ENCODE results near the gene TMEM178B. TPM values are rescaled to one million over a fixed set of nuclear protein-coding genes. Genes with fewer than 3 reads are reported as not detected.

Gene TMEM178B
- total and polyA plus RNA-seq, 2 of the 4 experiments (the other 2 are of a cell fraction), result under 0.01 to 0.05 TPM

GRCh38 chr7:141153231-141153630, 79.4 kb downstream of the TMEM178B start:
- CTCF ChIA-PET, result no interaction called here
- H2BK15ac ChIP-seq (ENCODE audit: low read depth, low read length), result no peak overlapping the region
- no peak overlapping the region for H4K5ac ChIP-seq (ENCODE audit: low read depth, low read length)

More at GRCh38 chr7:141153231-141153630, 79.4 kb downstream of the TMEM178B start:
- H2AK9ac ChIP-seq (replicated peaks; ENCODE audit: low read depth, low read length, poor library complexity), result no peak overlapping the region
- peak; percentile 46 for TF ChIP-seq MAFK (IDR thresholded peaks at IDR 0.05; ENCODE audit: low read depth, low read length)
- TF ChIP-seq RFX5 (IDR thresholded peaks at IDR 0.05; ENCODE audit: low read depth, low read length), result no peak
- no peak for TF ChIP-seq SMC3 (IDR thresholded peaks at IDR 0.05; ENCODE audit: low read depth, low read length)
- H3K14ac ChIP-seq (replicated peaks; ENCODE audit: low read depth, low read length), result no peak overlapping the region
- H3K4me1 ChIP-seq (ENCODE audit: control insufficient read depth, insufficient read depth, low read length), result no peaks in the 10 kb centered on the region
- no peak overlapping the region for H3K27ac ChIP-seq (ENCODE audit: insufficient read depth, low read length)
- no TSS peak for BruUV-seq (replicated peaks)
- H3K9ac ChIP-seq (ENCODE audit: low read depth, low read length), result no peak overlapping the region
- no peaks in the 10 kb centered on the region for H3K27me3 ChIP-seq (ENCODE audit: control insufficient read depth, insufficient read depth, low read length)
- no peak overlapping the region for H3K23ac ChIP-seq (ENCODE audit: low read depth, low read length)
- H4K20me1 ChIP-seq (ENCODE audit: insufficient read depth, low read length), result no peaks in the 10 kb centered on the region
- H3K4me2 ChIP-seq (ENCODE audit: low read depth, low read length), result no peak overlapping the region
- no peak overlapping the region for H2BK120ac ChIP-seq (ENCODE audit: low read depth, low read length)
- POLR2A ChIA-PET (ENCODE audit: unreplicated experiment), result no interaction called here
- H3K4ac ChIP-seq (ENCODE audit: low read depth, low read length), result no peak overlapping the region
- intact Hi-C loops (cut with micrococcal nuclease), result no loop called here
- H3K9me1 ChIP-seq (ENCODE audit: insufficient read depth, low read length), result no peaks in the 10 kb centered on the region
- H3K36me3 ChIP-seq (ENCODE audit: control insufficient read depth, insufficient read depth, low read length), result no peaks in the 10 kb centered on the region
- peaks cover 5% of the 10 kb centered on the region for H3K9me3 ChIP-seq (ENCODE audit: control insufficient read depth, insufficient read depth, low read length)
- H4K91ac ChIP-seq (ENCODE audit: insufficient read depth, low read depth, low read length), result no peak overlapping the region
- dilution Hi-C loops (cut with HindIII; ENCODE audit: low sequenced_read_pairs, unreplicated experiment), result no loop called here
- no peak overlapping the region for H2BK5ac ChIP-seq (ENCODE audit: low read depth, low read length, poor library complexity, severe bottlenecking)
- H2AK5ac ChIP-seq (ENCODE audit: low read depth, low read length), result no peak overlapping the region
- ATAC-seq (ENCODE audit: low read depth), result no peak
- no CpG with 5 or more reads among the region's 3 CpGs for WGBS, 2 experiments (ENCODE audit: extremely low coverage in 2 of 2, insufficient read length in 1 of 2)
- H3K18ac ChIP-seq (ENCODE audit: low read depth, low read length), result no peak overlapping the region
- DNase-seq, result no peak
- H3K56ac ChIP-seq (ENCODE audit: extremely low read depth, insufficient read depth, low read length), result no peak overlapping the region
- H4K8ac ChIP-seq (ENCODE audit: low read depth in 2 of 2, low read length in 2 of 2), result no peak overlapping the region
- H2AFZ ChIP-seq (replicated peaks; ENCODE audit: low read length, poor library complexity), result no peak overlapping the region
- H2BK20ac ChIP-seq (ENCODE audit: low read depth, low read length), result no peak overlapping the region
- in situ Hi-C loops (cut with MboI; ENCODE audit: low sequenced_read_pairs), result no loop called here
- no peak overlapping the region for H3K4me3 ChIP-seq (ENCODE audit: insufficient read depth, low read depth, low read length)
- H3K79me1 ChIP-seq (ENCODE audit: low read depth in 1 of 2, low read length in 2 of 2), result no peaks in the 10 kb centered on the region

All from IMR-90 (cell line).